Activated T-cell treated with anti-CD3 and anti-CD28 coated beads for 1 hour (primary cell): Measurements from ENCODE around the gene MEF2D.

Source experiments
- DNase-seq: peaks from one replicate; pipeline ENCODE4 v3.0.0-alpha.2; 2020; ENCODE audit warnings: low read depth

The MEF2D gene

DNA sequence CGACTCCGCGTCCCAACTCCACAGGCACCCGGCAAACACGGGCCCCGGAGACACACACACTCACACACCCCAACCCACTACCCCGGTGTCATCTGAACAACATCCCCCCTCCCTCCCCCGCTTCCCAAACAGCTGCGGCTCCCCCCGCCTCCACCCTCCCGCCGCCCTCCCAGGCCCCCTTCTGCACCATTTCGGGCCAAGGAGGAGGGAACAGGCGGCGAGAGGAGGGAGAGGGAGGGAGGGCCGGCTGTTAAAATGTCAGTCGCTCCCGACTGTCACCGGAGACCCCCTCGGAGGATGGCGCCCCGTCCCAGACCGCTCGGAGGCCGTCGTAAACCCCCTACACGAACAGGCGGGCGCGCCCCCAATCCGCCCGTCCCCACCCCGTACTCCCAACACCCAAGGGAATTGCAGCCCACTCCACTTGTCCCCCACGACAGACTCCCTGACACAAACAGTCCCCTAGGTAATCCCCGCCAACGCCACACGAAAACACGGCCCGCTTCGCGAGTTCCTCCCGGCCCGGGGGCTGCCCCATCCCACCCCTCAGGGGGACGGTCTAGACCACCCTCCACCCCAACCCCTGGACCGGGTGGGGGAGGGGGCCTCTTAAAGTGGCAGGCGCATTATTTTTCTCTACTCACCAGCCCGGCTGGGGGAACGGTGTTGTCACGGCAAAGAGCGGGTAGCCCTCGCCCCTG, 583 bp downstream of the MEF2D start:
- peak; percentile 27 for DNase-seq

DNA sequence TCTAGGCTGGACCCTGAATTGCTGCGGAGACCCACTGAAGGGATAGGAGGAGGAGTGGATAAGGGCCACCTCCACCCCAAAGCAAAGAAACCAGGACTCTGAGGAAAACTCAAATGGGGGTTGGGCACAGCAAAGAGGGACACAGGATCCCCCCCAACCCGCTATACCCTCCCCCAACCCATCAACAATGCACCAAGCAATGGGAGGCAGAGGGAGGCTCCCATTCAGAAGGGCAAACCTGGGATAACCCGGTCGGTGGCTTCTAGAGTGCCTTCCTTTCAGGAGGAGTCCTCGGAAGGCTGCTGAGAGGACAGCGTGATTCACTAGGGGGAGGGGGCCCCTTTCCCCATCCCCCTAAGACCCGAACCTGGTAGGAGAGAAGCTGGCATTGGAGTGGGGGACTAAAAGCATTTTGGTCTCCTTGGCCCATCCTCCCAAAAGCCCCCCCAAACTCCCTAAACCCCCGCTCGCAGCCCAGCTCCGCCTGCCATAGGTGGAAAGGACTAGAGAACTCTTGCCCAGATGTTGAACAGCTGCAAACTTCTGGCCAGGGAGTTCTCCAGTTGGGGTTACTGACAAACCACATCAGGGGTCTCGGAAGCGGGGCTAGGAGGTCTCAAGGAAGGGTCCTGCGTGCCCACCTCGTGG, 1.3 kb downstream of the MEF2D start:
- no peak for DNase-seq

- no peak for DNase-seq
Observed at GRCh38 chr1:156498432-156499193, 2.0 kb downstream of the MEF2D start.

DNA sequence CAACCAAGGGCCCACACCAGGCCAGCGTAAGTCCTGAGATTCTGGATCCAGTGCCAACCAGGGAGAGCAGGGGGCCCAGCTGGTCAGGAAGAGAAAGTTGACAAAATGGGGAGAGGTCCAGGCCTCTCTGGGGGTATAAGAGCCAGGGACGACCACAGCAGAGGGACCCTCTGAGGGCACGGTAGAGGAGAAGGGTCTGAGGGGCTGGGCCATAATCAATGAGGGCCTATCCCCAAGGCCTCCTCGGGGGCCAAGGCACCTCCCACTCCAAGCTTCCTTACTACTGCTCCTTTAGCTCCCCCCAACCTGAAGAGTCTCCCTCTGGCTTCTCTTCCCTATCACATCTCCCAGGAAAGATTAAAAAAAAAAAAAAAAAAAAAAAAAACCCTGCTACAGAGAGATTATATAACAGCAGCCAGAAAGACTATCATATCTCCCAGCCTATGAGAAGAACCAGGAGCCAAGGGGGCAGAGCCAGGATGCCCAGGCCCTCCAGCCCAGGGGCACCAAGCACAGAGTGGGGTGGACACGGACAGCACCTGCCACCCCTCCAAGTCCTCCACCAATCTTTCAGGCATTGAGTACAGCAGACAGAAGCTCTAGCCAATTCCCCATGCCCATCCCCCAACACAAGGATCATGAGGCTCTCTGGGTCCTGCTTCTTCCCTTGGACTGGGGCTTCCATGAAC, 2.7 kb downstream of the MEF2D start:
- DNase-seq = no peak

- DNase-seq = no peak
Observed at GRCh38 chr1:156497078-156497742, 3.4 kb downstream of the MEF2D start.

GRCh38 chr1:156496211-156496761, 4.3 kb downstream of the MEF2D start:
- no peak for DNase-seq

- no peak for DNase-seq
Observed at GRCh38 chr1:156495401-156496140, 5.0 kb downstream of the MEF2D start.

GRCh38 chr1:156494309-156494895, 6.2 kb downstream of the MEF2D start:
- DNase-seq = no peak

- no peak for DNase-seq
Observed at GRCh38 chr1:156493742-156494141, 6.8 kb downstream of the MEF2D start.

DNA sequence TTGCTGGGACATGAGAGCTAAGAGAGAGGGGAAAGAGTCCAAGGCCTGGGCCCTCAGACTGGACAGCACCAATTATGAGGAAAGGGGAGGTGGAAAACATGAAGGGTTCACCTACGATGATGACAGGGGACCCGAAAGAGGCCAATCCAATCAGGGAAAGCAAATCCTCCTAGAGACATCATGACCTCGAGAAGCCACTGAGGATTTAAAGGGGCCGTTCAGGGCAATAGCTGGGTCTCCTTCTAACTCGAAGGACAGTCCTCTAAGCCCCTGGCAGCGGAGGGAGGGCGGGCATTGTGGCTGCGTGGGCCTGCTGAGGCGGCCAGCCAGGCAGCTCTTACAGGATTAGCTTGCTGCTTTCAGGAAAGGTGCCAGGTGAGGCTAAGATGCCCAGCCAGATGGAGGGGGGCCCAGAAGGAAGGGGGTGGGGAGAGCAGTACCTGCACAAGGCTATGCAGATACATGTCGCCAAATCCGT, 7.4 kb downstream of the MEF2D start:
- DNase-seq = no peak

DNA sequence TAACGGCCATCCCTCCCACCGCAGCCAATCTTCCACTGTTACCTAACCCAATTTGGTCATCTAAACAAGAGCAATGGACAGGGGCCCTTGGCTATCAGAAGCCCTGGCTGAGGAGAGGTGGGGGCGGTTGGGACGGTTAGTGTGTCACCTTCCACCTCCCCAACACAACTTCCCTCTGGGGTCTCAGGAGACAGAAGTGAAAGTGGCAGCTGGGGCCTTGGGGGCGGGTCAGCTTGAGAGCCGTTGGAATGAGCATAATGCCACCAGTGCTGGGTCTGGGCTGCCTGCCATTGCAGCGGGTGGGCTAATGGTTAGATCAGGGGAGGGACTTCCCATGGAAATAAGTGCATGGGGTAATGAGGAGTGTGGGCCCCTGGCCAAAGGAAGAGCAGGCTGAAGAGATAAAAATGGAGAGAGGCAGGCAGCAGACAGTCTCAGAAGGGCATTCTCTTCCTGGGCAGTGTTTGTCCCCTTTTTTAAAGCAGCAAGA, 7.9 kb downstream of the MEF2D start:
- no peak for DNase-seq

- DNase-seq = no peak
Observed at GRCh38 chr1:156492013-156492590, 8.5 kb downstream of the MEF2D start.

- DNase-seq = no peak
Observed at GRCh38 chr1:156491151-156491949, 9.2 kb downstream of the MEF2D start.

DNA sequence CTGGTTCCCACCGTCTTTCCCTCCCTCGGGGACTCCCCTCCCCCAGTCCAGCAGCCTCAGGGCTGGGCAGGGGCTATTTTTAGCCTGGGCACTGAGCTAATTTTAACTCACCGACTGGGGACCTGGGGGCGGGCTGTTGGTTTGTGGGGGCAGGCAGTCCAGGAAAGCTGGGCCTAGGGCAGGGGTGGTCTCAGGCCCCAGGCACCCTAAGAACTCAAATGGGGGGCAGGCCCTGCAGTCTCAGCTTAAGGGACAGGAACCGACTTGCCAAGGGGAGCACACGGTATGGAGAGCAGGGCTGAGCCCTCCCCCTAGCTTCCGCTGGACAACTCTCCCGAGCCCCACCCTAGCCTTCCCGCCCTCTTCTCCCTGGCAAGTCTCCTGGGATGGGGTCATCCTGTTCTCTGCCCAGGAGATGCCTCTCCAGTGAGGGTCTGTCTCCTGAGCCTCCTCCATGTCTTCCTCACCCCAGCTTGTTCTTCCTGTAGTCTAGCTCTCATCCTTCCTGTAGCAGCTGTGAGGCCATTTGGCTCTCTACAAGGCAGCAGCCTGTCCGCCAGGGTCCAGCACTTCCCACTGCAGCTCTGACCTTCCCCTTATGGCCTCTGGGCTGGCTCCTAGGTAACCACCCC, 10.1 kb downstream of the MEF2D start:
- no peak for DNase-seq

- DNase-seq = no peak
Observed at GRCh38 chr1:156489935-156490293, 10.7 kb downstream of the MEF2D start.

GRCh38 chr1:156489166-156489934, 11.2 kb downstream of the MEF2D start:
- no peak for DNase-seq

GRCh38 chr1:156488566-156489165, 11.9 kb downstream of the MEF2D start:
- no peak for DNase-seq
